Fibroblast of peridontal ligament (primary cell): ENCODE results near the gene CRLF1.
"Not testable (repeated sequence)": the region's sequence is repeated elsewhere in the genome, so short reads cannot be mapped to it uniquely, and the experiment has no call there.

Experiments
- DNase-seq: peaks from one replicate; pipeline ENCODE4 v3.0.0-alpha.2; 2010; ENCODE audit errors: extremely low read depth

CRLF1 gene

DNA sequence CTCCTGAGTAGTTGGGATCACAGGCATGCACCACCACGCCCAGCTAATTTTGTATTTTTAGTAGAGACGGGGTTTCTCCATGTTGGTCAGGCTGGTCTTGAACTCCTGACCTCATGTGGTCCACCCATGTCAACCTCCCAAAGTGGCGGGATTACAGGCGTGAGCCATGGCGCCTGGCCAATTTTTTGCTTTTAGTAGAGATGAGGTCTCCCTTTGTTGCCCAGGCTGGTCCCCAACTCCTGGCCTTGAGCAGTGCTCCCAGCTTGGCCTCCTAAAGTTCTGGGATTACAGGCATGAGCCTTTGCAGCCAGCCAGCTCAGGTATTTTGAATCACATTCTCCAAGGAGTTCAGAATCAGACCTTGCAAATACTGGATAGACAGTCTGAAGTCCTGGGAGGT is 13.9 kb downstream of the CRLF1 start:
- DNase-seq = not testable (repeated sequence)

GRCh38 chr19:18591735-18592385 is 14.7 kb downstream of the CRLF1 start:
- DNase-seq = peak; percentile 86

- DNase-seq = peak; percentile 73
Observed at GRCh38 chr19:18590273-18591272, 16.0 kb downstream of the CRLF1 start.

GRCh38 chr19:18589380-18590272 is 17.0 kb downstream of the CRLF1 start:
- peak; percentile 43 for DNase-seq

- DNase-seq = peak; percentile 56
Observed at GRCh38 chr19:18588611-18589379, 17.8 kb downstream of the CRLF1 start, which contains the start of gene REX1BD. Gene REX1BD, plus strand, starts transcription at chr19:18588798. Its CDS starts 4 bp downstream, at chr19:18588802.

DNA sequence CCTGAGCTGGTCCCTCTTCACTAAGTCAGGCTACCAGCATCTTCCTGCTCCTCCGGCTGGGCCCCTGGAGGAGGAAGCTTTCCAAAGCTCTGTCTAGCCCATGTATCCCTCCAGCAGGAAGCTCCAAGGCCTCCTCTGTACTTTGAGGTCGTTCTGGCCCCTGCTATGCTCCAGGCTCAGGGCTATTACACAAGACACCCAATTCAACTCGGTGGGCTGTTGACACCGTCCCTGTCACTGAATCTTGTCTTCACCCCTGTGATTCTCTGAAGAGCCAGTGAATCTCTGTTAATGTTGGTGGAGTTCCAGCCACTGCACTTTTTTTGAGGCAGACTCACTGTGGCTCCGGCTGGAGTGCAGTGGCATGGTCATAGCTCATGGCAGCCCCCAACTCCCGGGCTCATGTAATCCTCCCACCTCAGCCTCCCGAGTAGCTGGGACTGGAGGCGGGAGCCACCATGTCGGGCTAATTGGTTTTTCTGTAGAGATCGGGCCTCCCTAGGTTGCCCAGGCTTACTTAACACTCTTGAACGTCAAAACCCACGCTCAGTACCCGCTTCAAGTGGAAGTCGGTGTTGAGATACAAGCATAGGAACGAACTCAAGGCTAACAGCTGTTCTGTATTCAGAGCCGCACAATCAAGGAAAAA is 18.5 kb downstream of the CRLF1 start:
- no peak for DNase-seq

GRCh38 chr19:18587561-18587960 is 19.0 kb downstream of the CRLF1 start:
- DNase-seq = no peak

DNA sequence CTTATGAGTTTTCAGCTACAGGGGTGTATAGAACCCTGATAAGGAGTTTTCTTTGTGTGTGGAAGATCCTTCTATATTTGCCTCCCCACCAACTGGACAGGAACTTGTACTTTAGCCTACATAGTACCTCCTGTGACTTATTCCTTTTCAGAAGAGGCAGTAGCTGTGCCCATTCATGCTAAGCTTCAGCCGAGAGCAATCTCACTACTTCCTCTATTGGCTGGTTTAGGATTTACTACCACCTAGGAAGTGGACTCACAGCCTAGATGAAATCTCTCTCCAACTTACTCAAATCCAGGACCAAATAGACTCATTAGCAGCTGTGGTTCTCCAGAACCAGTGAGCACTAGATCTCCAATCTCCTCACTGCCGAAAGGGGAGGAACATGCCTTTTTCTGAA is 20.3 kb downstream of the CRLF1 start:
- no peak for DNase-seq

DNA sequence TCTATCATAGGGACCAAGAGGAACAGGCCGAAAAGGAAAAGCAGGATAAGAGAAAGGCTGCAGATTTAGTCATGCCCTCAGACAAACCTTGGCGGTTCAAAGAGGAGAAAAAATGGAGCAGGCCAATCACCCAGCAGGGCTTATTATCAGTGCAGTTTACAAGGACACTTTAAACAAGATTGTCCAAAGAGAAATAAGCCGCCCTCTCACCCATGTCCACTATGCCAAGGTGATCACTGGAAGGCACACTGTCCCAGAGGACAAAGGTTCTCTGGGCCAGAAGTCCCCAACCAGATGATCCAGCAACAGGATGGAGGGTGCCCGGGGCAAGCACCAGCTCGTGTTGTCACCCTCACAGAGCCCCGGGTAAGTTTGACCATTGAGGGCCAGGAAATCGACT is 26.3 kb downstream of the CRLF1 start:
- DNase-seq = no peak

DNA sequence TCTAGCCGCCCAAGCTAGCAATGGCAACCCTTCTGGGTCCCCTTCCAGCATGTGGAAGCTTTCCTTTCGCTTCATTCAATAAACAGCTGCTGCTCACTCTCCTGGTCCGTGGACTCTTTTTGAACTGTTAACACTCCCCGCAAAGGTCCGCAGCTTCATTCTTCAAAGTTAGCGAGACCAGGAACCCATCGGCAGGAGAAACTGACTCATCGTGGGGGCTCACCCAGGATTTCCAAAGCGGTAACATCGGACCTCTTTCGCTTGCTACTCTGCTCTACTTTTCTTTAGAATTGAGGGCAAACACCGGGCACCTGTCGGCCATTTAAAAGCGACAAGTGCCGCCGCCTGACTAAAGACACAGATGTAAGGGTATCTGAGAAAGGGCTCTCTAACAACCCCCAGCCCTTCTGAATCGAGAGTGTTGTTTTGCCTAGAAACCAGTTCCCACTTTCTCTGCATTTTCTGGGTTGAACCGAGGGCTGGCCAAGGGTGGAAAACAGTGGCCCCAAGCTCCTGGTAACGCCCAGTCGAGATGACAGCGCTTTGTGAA is 29.2 kb downstream of the CRLF1 start:
- no peak for DNase-seq

- DNase-seq = no peak
Observed at GRCh38 chr19:18576383-18576782, 30.2 kb downstream of the CRLF1 start.

- DNase-seq = no peak
Observed at GRCh38 chr19:18574691-18575291, 31.8 kb downstream of the CRLF1 start.

DNA sequence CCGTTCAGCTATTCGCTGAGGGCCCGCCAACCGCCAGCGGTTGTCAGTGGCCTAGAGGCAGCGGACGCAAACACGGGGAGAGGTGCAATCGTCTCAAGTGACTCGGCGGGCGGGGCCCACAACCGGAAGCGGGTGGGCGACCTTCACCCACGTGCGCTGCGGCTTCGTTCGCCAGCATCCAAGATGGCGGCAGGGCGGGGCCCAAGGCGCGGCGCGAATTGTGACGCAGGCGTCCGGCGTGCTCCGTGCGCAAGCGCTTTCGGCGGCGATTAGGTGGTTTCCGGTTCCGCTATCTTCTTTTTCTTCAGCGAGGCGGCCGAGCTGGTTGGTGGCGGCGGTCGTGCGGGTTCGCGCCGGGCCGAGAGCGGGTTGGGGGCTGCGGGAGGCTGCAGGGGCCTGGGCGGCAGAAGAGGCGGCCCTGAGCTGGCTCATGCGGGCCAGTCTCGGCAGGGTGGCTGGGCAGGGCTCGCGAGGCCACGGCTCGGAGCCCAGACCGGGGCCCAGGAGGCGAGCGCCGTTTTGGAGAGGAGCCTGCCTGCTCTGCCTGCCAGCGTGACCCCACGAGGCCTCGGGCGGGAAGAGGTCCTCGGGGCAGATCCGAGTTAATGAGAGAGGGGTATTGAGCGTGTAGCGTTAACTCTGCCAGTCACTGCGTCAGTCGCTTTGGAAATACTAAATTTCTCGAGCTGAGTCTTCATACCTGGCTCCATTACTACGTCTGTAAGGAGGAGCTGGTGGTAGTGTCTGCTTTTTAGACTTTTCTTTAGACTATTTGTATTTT is 34.8 kb downstream of the CRLF1 start, which contains the start of gene UBA52:
TSS of gene UBA52 (plus strand) at position 294 of the 781 bp plus-strand sequence. CDS start 1,444 bp downstream, outside the sequence.
- peak; percentile 94 for DNase-seq

- DNase-seq = no peak
Observed at GRCh38 chr19:18568367-18568766, 38.2 kb downstream of the CRLF1 start.

GRCh38 chr19:18566953-18567352 is 39.6 kb downstream of the CRLF1 start:
- no peak for DNase-seq

DNA sequence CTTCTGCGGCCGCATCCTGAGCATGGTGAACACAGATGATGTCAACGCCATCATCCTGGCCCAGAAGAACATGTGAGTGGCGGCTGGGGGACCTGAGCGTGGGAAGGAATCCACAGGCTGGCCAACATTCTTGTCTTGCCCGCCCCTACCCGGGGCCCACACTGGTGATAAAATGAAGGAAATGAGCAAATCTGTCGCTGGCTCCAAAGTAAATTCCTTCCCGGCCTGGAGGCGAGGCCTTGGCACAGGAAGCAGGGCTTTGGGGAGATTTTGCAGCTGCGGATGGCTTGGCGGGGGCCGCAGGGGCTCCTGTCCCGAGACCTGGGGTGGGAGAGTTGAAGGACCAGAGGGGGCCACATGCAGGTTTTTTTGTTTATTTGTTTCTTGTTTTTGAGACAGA is 44.5 kb downstream of the CRLF1 start:
- DNase-seq = no peak

DNA sequence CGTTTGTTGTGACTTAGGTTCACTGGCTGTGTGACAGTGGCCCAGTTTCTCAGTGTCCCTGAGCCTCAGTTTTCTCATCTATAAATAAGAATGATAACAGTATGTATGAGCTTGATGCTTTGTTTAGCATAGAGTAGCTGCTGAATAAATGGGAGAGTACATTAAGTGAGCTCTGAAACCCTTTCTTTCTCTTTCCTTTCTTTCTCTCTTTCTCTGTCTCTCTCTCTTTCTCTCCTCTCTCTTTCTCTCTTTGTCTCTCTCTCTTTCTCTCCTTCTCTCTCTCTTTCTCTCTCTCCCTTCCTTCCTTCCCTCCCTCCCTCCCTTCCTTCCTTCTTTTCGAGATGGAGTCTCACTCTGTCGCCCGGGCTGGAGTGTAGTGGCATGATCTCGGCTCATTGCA is 46.9 kb downstream of the CRLF1 start:
- DNase-seq = no peak

- DNase-seq = no peak
Observed at GRCh38 chr19:18558604-18559003, 48.0 kb downstream of the CRLF1 start.

DNA sequence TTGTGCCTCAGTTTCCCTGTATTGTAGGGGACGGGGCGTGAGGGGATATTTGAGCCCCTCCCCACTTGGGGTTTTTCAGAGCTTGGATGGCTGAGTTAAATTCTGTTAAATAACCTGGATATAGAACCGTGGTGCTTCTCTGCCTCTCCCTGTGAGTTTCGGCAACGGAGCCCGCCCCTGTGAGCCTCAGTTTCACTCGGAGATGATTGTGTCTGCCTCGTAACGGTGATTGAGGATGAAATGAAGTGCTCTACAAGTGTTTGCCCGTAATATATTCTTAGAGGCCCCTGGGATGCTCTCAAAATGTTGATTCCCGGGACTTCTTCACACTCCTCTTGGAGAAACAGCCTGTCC is 48.4 kb downstream of the CRLF1 start:
- peak; percentile 14 for DNase-seq
